H9 (cell line): Measurements from ENCODE around the gene AXIN2. TPM values are rescaled to one million over a fixed set of nuclear protein-coding genes. Genes with fewer than 3 reads are reported as not detected.

ENCODE experiments used
- DNase-seq: peaks from one replicate; pipeline ENCODE4 v3.0.0-alpha.2; 2017
- H2AFZ ChIP-seq: one replicate; pipeline ENCODE4 v1.6.1; 2013; ENCODE audit warnings: mild to moderate bottlenecking, low read length, control low read depth, moderate library complexity
- H2AK5ac ChIP-seq: 2 replicates; pipeline ENCODE4 v1.6.1; 2013; ENCODE audit warnings: low read length, control low read depth, mixed read lengths; ENCODE audit not compliant: insufficient read length
- H2BK120ac ChIP-seq: one replicate; pipeline ENCODE4 v1.6.1; 2013; ENCODE audit warnings: low read depth, mild to moderate bottlenecking, low read length, control low read depth, inconsistent platforms; ENCODE audit not compliant: poor library complexity, severe bottlenecking
- H2BK12ac ChIP-seq: 2 replicates; pipeline ENCODE4 v1.6.1; 2013; ENCODE audit warnings: low read length, control low read depth, mixed read lengths, low read depth; ENCODE audit not compliant: insufficient read length
- H2BK15ac ChIP-seq: 2 replicates; pipeline ENCODE4 v1.6.1; 2013; ENCODE audit warnings: low read depth, low read length, control low read depth
- H2BK20ac ChIP-seq: one replicate; pipeline ENCODE4 v1.6.1; 2013; ENCODE audit warnings: low read depth, mild to moderate bottlenecking, low read length, control low read depth, inconsistent platforms; ENCODE audit not compliant: poor library complexity, severe bottlenecking
- H2BK5ac ChIP-seq: 2 replicates; pipeline ENCODE4 v1.6.1; 2013; ENCODE audit warnings: low read length, control low read depth, mixed read lengths; ENCODE audit not compliant: insufficient read length
- H3K14ac ChIP-seq: 2 replicates; pipeline ENCODE4 v1.6.1; 2013; ENCODE audit warnings: low read length, control low read depth; ENCODE audit not compliant: insufficient read depth
- H3K18ac ChIP-seq: 2 replicates; pipeline ENCODE4 v1.6.1; 2013; ENCODE audit warnings: low read depth, mild to moderate bottlenecking, mixed read lengths, low read length, control low read depth; ENCODE audit not compliant: insufficient read length
- H3K23ac ChIP-seq: 2 replicates; pipeline ENCODE4 v1.6.1; 2013; ENCODE audit warnings: low read length, control low read depth, mixed read lengths, low read depth; ENCODE audit not compliant: insufficient read length
- H3K23me2 ChIP-seq: 2 replicates; pipeline ENCODE4 v1.6.1; 2013; ENCODE audit warnings: low read depth, mild to moderate bottlenecking, mixed read lengths, low read length, control low read depth; ENCODE audit not compliant: insufficient read length, poor library complexity, severe bottlenecking
- H3K27ac ChIP-seq: 2 replicates; pipeline ENCODE4 v1.5.1; 2013; ENCODE audit warnings: low read length, control low read depth, mixed read lengths, low read depth; ENCODE audit not compliant: insufficient read length
- H3K27me3 ChIP-seq: 2 replicates; pipeline ENCODE4 v1.6.1; 2013; ENCODE audit warnings: low read length, control low read depth, inconsistent platforms; ENCODE audit not compliant: insufficient read depth
- H3K4ac ChIP-seq: 2 replicates; pipeline ENCODE4 v1.6.1; 2013; ENCODE audit warnings: low read depth, mild to moderate bottlenecking, control low read depth, inconsistent platforms, low read length, moderate library complexity
- H3K4me1 ChIP-seq: 2 replicates; pipeline ENCODE4 v1.6.1; 2013; ENCODE audit warnings: low read length, control low read depth, inconsistent platforms; ENCODE audit not compliant: insufficient read depth
- H3K4me2 ChIP-seq: 2 replicates; pipeline ENCODE4 v1.6.1; 2013; ENCODE audit warnings: low read length, control low read depth, mixed read lengths; ENCODE audit not compliant: insufficient read length, insufficient read depth
- H3K56ac ChIP-seq: 2 replicates; pipeline ENCODE4 v1.6.1; 2013; ENCODE audit warnings: low read depth, mild to moderate bottlenecking, mixed read lengths, low read length, control low read depth; ENCODE audit not compliant: insufficient read length
- H3K79me1 ChIP-seq: 2 replicates; pipeline ENCODE4 v1.6.1; 2013; ENCODE audit warnings: low read depth, mild to moderate bottlenecking, moderate library complexity, low read length, control low read depth, inconsistent platforms; ENCODE audit not compliant: insufficient read depth, poor library complexity, severe bottlenecking
- H3K79me2 ChIP-seq: 2 replicates; pipeline ENCODE4 v1.6.1; 2013; ENCODE audit warnings: low read length, control low read depth, inconsistent platforms; ENCODE audit not compliant: insufficient read depth
- H3K9ac ChIP-seq: 2 replicates; pipeline ENCODE4 v1.6.1; 2013; ENCODE audit warnings: low read length, control low read depth, mixed read lengths; ENCODE audit not compliant: insufficient read length; ENCODE audit errors: extremely low read depth
- H3K9me3 ChIP-seq: one replicate; pipeline ENCODE4 v1.6.1; 2013; ENCODE audit warnings: low read depth, low read length, inconsistent platforms; ENCODE audit not compliant: control insufficient read depth
- H3T11ph ChIP-seq: one replicate; pipeline ENCODE4 v1.6.1; 2013; ENCODE audit warnings: mild to moderate bottlenecking, low read length, control low read depth, inconsistent platforms
- H4K20me1 ChIP-seq: one replicate; pipeline ENCODE4 v1.6.1; 2013; ENCODE audit not compliant: control insufficient read depth, insufficient read length, insufficient read depth
- H4K5ac ChIP-seq: 2 replicates; pipeline ENCODE4 v1.6.1; 2013; ENCODE audit warnings: low read depth, mild to moderate bottlenecking, mixed read lengths, low read length, control low read depth; ENCODE audit not compliant: insufficient read length
- H4K8ac ChIP-seq: replicated peaks from 2 replicates; pipeline ENCODE4 v1.6.1; 2013; ENCODE audit warnings: low read length, control low read depth, mixed read lengths, low read depth; ENCODE audit not compliant: insufficient read length
- H4K91ac ChIP-seq: 2 replicates; pipeline ENCODE4 v1.6.1; 2013; ENCODE audit warnings: low read depth, mild to moderate bottlenecking, moderate library complexity, mixed read lengths, low read length, control low read depth; ENCODE audit not compliant: insufficient read length
- H3K27ac Mint-ChIP-seq, 3 experiments: 2 replicates in 2 of 3; 3 replicates in 1 of 3; pipeline ENCODE4 v1.8.0; 2020 to 2021; ENCODE audit warnings: mixed read lengths in 3 of 3, mild to moderate bottlenecking in 1 of 3, moderate library complexity in 1 of 3
- H3K27me3 Mint-ChIP-seq: 2 replicates; pipeline ENCODE4 v1.8.0; 2021; ENCODE audit warnings: low read depth, mild to moderate bottlenecking, moderate library complexity, mixed read lengths
- H3K36me3 Mint-ChIP-seq, 3 experiments: 2 replicates in 2 of 3; 3 replicates in 1 of 3; pipeline ENCODE4 v1.8.0; 2020 to 2021; ENCODE audit warnings: low read depth in 3 of 3, mixed read lengths in 3 of 3; ENCODE audit not compliant: insufficient read depth in 1 of 3
- H3K4me1 Mint-ChIP-seq, 2 experiments: 2 replicates each; pipeline ENCODE4 v1.8.0; 2020; ENCODE audit warnings: mixed read lengths in 2 of 2
- H3K4me3 Mint-ChIP-seq, 2 experiments: 2 replicates in 1 of 2; 3 replicates in 1 of 2; pipeline ENCODE4 v1.8.0; 2020 to 2021; ENCODE audit warnings: mild to moderate bottlenecking in 2 of 2, mixed read lengths in 2 of 2, moderate library complexity in 1 of 2
- H3K9me3 Mint-ChIP-seq, 2 experiments: 2 replicates in 1 of 2; 3 replicates in 1 of 2; pipeline ENCODE4 v1.8.0; 2020; ENCODE audit warnings: mild to moderate bottlenecking in 2 of 2, mixed read lengths in 2 of 2, moderate library complexity in 1 of 2
- CTCF ChIP-seq: fragments of 200-600 bp; sonication (generic); conservative IDR thresholded peaks from 3 replicates; pipeline ENCODE4 v1.8.0; 2021; ENCODE audit warnings: antibody characterized with exemption, mild to moderate bottlenecking
- WGBS: extraction: QIAGEN DNeasy Blood & Tissue Kit; methylation state at CpG from one replicate; pipeline ENCODE4 v1.1.7; 2013; ENCODE audit warnings: missing lambda C conversion rate, low lambda C conversion rate, mixed read lengths; ENCODE audit not compliant: insufficient read length; ENCODE audit errors: extremely low coverage; 5-methylcytosine and 5-hydroxymethylcytosine counted together
- total RNA-seq: library from RNA; stranded (reverse); gene quantifications from 2 replicates; pipeline ENCODE4 v1.2.1, GENCODE V29; 2021

AXIN2 gene
- total RNA-seq, 1 experiment from 2014 or later = 35.0 TPM

- H3K4ac ChIP-seq = no peak overlapping the region
- H2BK120ac ChIP-seq = no peak overlapping the region
- H3K79me1 ChIP-seq = peaks cover 37% of the 10 kb centered on the region
- H4K20me1 ChIP-seq = peaks cover 3% of the 10 kb centered on the region
- no peak overlapping the region for H2AK5ac ChIP-seq
- peaks cover 11% of the 10 kb centered on the region; the same call in 1 of the 2 replicates for H3K4me1 ChIP-seq
- H2BK12ac ChIP-seq = no peak overlapping the region
- no peak overlapping the region for H3K4me2 ChIP-seq
- no peak overlapping the region for H3K14ac ChIP-seq
- no peaks in the 10 kb centered on the region for H3K27me3 ChIP-seq
- no peak overlapping the region for H3K18ac ChIP-seq
- WGBS = no CpG with 5 or more reads among the region's 4 CpGs
- no peaks in the 10 kb centered on the region for H3K9me3 ChIP-seq
- no peak overlapping the region for H4K8ac ChIP-seq
- H2AFZ ChIP-seq = no peak overlapping the region
- no peak overlapping the region for H3K9ac ChIP-seq
- H3K27ac ChIP-seq = no peak overlapping the region
- H3T11ph ChIP-seq = no peak overlapping the region
- H3K4me3 Mint-ChIP-seq = no peak overlapping the region
- no peak overlapping the region for H3K23ac ChIP-seq
- no peak overlapping the region for H2BK20ac ChIP-seq
- no peak overlapping the region for H2BK15ac ChIP-seq
- H4K5ac ChIP-seq = no peak overlapping the region
- peaks cover 38 to 46% of the 10 kb centered on the region in 2 experiments for H3K4me1 Mint-ChIP-seq
- H4K91ac ChIP-seq = no peak overlapping the region
- no peak for DNase-seq
- no peak for TF ChIP-seq CTCF
- H3K56ac ChIP-seq = no peak overlapping the region
- H3K9me3 Mint-ChIP-seq = no peaks in the 10 kb centered on the region
- H3K23me2 ChIP-seq = peaks cover 4% of the 10 kb centered on the region
- H2BK5ac ChIP-seq = no peak overlapping the region
- H3K27me3 Mint-ChIP-seq = no peaks in the 10 kb centered on the region
- H3K36me3 Mint-ChIP-seq = peaks cover 27 to 55% (median 42%) of the 10 kb centered on the region in 3 experiments; a peak in 6 of 7 replicates
- H3K27ac Mint-ChIP-seq = 0 out of 7 replicates have a peak overlapping the region, but pooled peaks of 1 of the 3 experiments have one; percentile 44
- peaks cover 42% of the 10 kb centered on the region; the same call in 1 of the 2 replicates for H3K79me2 ChIP-seq
Observed at GRCh38 chr17:65552214-65552613, 9.2 kb downstream of the AXIN2 start.
